ENCODE results near the gene EXOSC10.

The EXOSC10 gene

DNA sequence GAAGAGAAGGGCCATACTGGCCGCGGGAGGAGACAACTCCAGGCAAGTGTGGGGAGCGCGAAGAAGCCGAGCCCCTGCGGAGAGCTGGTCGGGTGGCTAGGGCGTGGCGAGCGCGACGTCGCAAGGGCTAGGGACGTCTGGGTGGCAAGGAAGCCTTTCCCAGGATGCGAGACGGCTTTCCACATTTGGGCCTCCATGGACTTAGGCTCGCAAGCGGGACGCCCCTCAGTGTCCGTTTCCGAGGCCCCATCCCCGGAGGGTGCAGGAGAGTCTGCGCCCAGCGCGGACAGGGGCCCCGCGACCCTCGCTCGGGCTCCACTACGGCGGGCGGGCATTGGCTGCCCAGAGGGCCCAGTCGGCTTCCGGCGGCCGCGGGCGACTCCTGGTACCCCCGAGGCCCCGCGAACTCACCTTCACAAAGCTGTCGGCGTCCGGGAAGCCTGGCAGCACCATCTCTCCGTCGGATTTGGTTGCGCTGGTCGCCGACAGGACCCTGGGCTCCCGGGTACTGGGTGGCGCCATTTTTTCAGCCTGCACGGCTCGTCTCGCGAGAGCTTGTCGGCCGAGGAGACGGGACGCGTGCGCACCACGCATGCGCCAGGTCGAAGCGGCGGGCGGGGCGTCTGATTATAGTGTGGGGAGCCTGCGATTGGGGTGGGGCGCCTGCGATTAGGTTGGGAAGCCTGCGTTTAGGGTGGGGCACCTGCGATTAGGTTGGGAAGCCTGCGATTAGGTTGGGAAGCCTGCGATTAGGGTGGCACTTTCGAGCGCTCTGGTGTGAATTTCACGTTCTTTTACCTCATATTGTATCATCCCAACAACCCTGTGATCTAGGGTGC is at the start of gene EXOSC10:
Gene EXOSC10 (minus strand): TSS at position 560 of the 839 bp plus-strand sequence. CDS start 38 bp downstream, at position 522.
- Mint-ChIP-seq H3K27ac (peak within 1 kb of the TSS; percentile 95), H3K4me1 (ENCODE audit: low read depth) (peaks cover 16% of the 10 kb centered on the region), H3K36me3 (ENCODE audit: low read depth) (peaks cover 4% of the 10 kb centered on the region), H3K27me3 (ENCODE audit: low read depth) (no peaks in the 10 kb centered on the region), H3K9me3 (no peaks in the 10 kb centered on the region), H3K4me3 (peak within 1 kb of the TSS; percentile 97)

- Mint-ChIP-seq H3K27ac (no peak overlapping the region), H3K36me3 (ENCODE audit: low read depth) (peaks cover 40% of the 10 kb centered on the region), H3K9me3 (no peaks in the 10 kb centered on the region), H3K27me3 (ENCODE audit: low read depth) (no peaks in the 10 kb centered on the region), H3K4me3 (no peak overlapping the region), H3K4me1 (ENCODE audit: low read depth) (no peaks in the 10 kb centered on the region)
These were observed 47.6 kb upstream of the EXOSC10 start for GRCh38 chr1:11147197-11147770.

- Mint-ChIP-seq H3K9me3 (no peaks in the 10 kb centered on the region), H3K4me1 (ENCODE audit: low read depth) (no peaks in the 10 kb centered on the region), H3K4me3 (no peak overlapping the region), H3K27ac (no peak overlapping the region), H3K36me3 (ENCODE audit: low read depth) (peaks cover 40% of the 10 kb centered on the region), H3K27me3 (ENCODE audit: low read depth) (no peaks in the 10 kb centered on the region)
These were observed 46.1 kb upstream of the EXOSC10 start for GRCh38 chr1:11145741-11146140.

DNA sequence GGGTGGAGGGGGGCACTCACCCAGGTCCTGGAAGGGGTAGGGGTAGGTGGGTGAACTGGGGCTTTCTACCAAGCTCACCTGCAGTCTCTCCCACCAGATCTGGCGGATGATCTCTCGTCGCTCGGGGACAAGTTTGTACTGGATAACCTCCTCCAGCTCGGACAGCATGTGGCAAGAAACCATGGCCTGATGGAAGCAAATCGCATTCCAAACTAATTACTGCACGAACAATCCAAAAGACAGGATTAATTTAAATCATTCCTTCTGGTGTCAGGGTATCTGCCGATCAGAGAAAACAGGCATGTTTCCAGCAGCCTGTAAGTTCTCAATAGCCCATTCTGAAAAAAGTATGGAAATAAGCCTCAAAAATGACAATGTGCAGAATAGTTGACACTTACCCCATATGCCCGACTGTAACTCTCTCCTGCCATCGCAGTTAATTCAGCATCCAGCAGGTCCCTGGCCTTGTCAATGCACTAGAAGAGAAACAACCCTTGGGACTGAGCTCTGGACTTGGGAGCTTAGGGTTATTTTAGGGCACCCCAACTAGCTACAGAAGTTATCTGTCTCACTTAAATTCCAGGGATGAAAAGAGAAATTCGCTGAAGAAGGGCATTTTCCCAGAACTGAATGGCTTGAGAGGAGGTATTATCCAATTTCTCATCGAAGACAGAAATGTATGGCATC is 45.0 kb upstream of the EXOSC10 start:
- no peaks in the 10 kb centered on the region for H3K4me1 Mint-ChIP-seq (ENCODE audit: low read depth)

GRCh38 chr1:11143907-11144306 is 44.2 kb upstream of the EXOSC10 start:
- peak overlapping the region; percentile 52 for H3K27ac Mint-ChIP-seq

More for the DNA sequence above, 45.0 kb upstream of the EXOSC10 start:
- Mint-ChIP-seq H3K36me3 (ENCODE audit: low read depth) (peaks cover 35% of the 10 kb centered on the region), H3K27ac (no peak overlapping the region), H3K27me3 (ENCODE audit: low read depth) (no peaks in the 10 kb centered on the region), H3K4me3 (no peak overlapping the region), H3K9me3 (no peaks in the 10 kb centered on the region)

DNA sequence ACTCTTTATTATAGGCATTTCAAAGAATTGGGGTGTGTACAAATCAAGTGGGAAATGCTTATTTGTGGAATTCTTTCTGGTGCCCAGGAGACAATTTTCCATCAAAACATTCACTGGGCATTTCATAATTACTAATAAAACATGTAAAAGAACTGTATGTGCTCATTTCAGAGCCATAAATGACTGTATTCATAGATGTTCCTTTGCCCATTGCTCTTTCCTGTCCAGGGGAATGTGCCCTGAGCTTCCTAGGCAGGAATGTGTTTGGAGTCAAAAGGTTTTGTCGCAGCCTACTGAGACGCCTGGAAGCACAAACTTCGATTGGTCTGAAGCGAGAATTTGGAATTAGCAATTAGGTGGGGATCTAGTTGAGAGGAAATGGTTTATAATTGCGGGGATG is 43.7 kb upstream of the EXOSC10 start:
- no peak overlapping the region for H3K27ac Mint-ChIP-seq
- H3K4me3 Mint-ChIP-seq, result no peak overlapping the region
- H3K4me1 Mint-ChIP-seq (ENCODE audit: low read depth), result peaks cover 3% of the 10 kb centered on the region
- H3K27me3 Mint-ChIP-seq (ENCODE audit: low read depth), result no peaks in the 10 kb centered on the region
- H3K36me3 Mint-ChIP-seq (ENCODE audit: low read depth), result peaks cover 40% of the 10 kb centered on the region
- no peaks in the 10 kb centered on the region for H3K9me3 Mint-ChIP-seq

More at GRCh38 chr1:11143907-11144306, 44.2 kb upstream of the EXOSC10 start:
- Mint-ChIP-seq H3K27me3 (ENCODE audit: low read depth) (no peaks in the 10 kb centered on the region), H3K36me3 (ENCODE audit: low read depth) (peaks cover 37% of the 10 kb centered on the region), H3K4me1 (ENCODE audit: low read depth) (peaks cover 2% of the 10 kb centered on the region), H3K9me3 (no peaks in the 10 kb centered on the region), H3K4me3 (no peak overlapping the region)

GRCh38 chr1:11142618-11143391 is 43.1 kb upstream of the EXOSC10 start:
- H3K9me3 Mint-ChIP-seq, result no peaks in the 10 kb centered on the region
- H3K27ac Mint-ChIP-seq, result no peak overlapping the region
- H3K4me1 Mint-ChIP-seq (ENCODE audit: low read depth), result peaks cover 3% of the 10 kb centered on the region
- no peak overlapping the region for H3K4me3 Mint-ChIP-seq
- H3K27me3 Mint-ChIP-seq (ENCODE audit: low read depth), result no peaks in the 10 kb centered on the region
- H3K36me3 Mint-ChIP-seq (ENCODE audit: low read depth), result peaks cover 39% of the 10 kb centered on the region

GRCh38 chr1:11138952-11139351 is 39.3 kb upstream of the EXOSC10 start:
- peaks cover 3% of the 10 kb centered on the region for H3K4me1 Mint-ChIP-seq (ENCODE audit: low read depth)
- no peaks in the 10 kb centered on the region for H3K9me3 Mint-ChIP-seq
- no peak overlapping the region for H3K27ac Mint-ChIP-seq
- H3K27me3 Mint-ChIP-seq (ENCODE audit: low read depth), result no peaks in the 10 kb centered on the region
- peaks cover 28% of the 10 kb centered on the region for H3K36me3 Mint-ChIP-seq (ENCODE audit: low read depth)
- no peak overlapping the region for H3K4me3 Mint-ChIP-seq

DNA sequence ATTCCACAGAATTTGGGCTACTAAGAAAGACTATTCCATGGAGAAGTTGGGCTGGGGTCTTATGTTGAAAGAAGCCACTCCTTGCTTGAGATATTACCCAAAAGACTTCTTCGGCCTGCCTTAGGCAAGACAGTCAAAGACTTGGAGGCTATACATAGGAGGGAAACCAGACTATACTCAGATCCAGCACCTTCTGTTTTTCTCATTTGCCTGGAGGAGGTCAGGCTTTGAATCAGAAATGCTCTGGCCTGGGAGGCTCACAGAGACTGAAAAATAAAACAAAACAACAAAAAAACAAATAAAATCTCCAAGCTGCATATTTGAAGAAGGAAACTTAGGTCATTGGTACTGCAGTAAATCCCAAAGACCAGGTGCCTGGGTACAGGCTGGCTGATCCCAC is 38.4 kb upstream of the EXOSC10 start:
- H3K4me1 Mint-ChIP-seq (ENCODE audit: low read depth), result peaks cover 3% of the 10 kb centered on the region
- H3K36me3 Mint-ChIP-seq (ENCODE audit: low read depth), result peaks cover 20% of the 10 kb centered on the region
- no peaks in the 10 kb centered on the region for H3K9me3 Mint-ChIP-seq
- no peak overlapping the region for H3K27ac Mint-ChIP-seq
- no peaks in the 10 kb centered on the region for H3K27me3 Mint-ChIP-seq (ENCODE audit: low read depth)
- H3K4me3 Mint-ChIP-seq, result no peak overlapping the region

DNA sequence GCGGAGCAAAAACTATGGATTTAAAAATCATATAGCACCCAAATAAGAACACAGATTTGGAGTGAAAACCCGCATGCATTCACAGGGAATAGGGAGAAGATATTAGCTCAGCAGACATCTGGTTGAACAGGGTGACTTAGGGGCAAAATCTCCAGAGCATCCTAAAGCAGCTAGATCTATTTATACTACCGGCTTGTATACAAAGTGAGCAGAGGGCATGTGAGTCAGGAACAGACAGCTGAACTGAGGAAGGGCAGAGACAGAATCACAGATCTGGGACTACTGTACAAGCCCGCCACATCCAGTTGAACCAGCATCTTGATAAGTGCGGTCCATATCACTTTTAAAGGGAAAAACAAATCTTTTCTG is 35.2 kb upstream of the EXOSC10 start:
- H3K4me1 Mint-ChIP-seq (ENCODE audit: low read depth), result peaks cover 3% of the 10 kb centered on the region
- H3K36me3 Mint-ChIP-seq (ENCODE audit: low read depth), result peaks cover 23% of the 10 kb centered on the region
- H3K4me3 Mint-ChIP-seq, result no peak overlapping the region
- H3K27ac Mint-ChIP-seq, result no peak overlapping the region
- no peaks in the 10 kb centered on the region for H3K27me3 Mint-ChIP-seq (ENCODE audit: low read depth)
- no peaks in the 10 kb centered on the region for H3K9me3 Mint-ChIP-seq

DNA sequence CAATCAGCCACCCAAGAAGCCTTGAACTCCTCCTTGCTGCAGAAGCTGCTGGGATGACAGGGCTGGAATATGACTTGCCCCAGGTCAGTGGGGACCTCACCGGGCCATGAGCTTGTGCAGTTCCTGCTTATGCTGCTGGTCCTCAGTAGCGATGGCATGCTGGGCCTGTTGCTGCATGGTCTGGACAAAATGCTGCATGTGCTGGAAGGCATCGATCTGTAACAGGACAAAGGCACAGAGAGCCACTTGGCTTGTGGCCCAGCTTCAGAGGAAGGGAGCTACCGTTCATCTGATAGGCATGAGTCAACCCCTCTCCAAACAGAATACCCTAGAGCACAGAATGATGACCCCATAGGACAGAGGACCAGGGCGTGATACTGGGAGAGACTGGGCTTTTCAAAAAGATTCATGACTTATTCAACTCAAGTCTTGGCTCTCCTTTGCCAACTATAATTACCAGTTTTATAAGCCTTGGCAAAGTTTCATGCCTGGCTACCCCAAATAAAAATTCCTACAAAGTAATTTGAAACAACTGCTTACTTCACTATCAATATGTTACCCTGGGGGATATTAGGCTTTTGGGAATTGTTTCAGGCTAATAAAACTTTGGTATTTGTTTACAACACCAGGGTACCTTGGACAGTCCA is 34.7 kb upstream of the EXOSC10 start:
- Mint-ChIP-seq H3K36me3 (ENCODE audit: low read depth) (peaks cover 27% of the 10 kb centered on the region), H3K27ac (no peak overlapping the region), H3K9me3 (no peaks in the 10 kb centered on the region), H3K4me3 (no peak overlapping the region), H3K27me3 (ENCODE audit: low read depth) (no peaks in the 10 kb centered on the region), H3K4me1 (ENCODE audit: low read depth) (peaks cover 3% of the 10 kb centered on the region)

DNA sequence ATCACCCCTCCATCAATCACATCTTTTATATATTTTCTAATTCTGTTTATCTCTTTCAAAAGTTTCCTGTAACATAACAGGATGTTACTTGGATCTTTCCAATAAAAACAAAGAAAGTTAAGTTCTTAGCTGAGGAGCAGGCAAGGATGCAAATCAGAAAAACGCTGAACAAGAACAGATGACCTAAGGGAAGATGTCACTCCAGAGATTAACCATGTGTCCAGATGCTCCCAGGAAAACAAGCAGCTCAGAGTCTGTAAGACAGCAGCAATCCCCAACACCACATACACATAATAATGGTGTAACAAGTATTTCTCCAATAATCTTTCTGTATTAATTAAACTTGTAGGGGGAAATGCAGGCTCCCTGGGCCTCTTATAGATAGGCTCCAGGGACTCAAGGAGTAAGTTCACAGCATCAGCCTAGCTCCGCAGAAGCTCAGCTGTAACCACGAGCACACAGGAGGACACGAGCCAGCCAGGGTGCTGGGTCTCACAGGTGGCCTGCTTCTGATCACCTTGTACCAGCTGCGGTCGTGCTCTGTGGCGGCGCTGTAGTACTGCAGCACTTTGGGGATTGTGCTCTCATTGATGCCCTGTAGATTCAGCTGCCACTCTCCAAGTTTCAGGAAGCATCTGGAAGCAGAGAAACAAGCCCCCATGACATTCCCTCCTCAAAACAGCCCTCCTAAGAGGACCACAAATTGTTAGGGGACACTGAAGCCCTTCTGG is 33.1 kb upstream of the EXOSC10 start:
- no peaks in the 10 kb centered on the region for H3K27me3 Mint-ChIP-seq (ENCODE audit: low read depth)
- H3K36me3 Mint-ChIP-seq (ENCODE audit: low read depth), result peaks cover 20% of the 10 kb centered on the region
- no peak overlapping the region for H3K27ac Mint-ChIP-seq
- no peaks in the 10 kb centered on the region for H3K4me1 Mint-ChIP-seq (ENCODE audit: low read depth)
- no peaks in the 10 kb centered on the region for H3K9me3 Mint-ChIP-seq
- H3K4me3 Mint-ChIP-seq, result no peak overlapping the region

GRCh38 chr1:11131816-11132215 is 32.1 kb upstream of the EXOSC10 start:
- peaks cover 23% of the 10 kb centered on the region for H3K36me3 Mint-ChIP-seq (ENCODE audit: low read depth)
- no peaks in the 10 kb centered on the region for H3K9me3 Mint-ChIP-seq
- no peak overlapping the region for H3K27ac Mint-ChIP-seq
- no peaks in the 10 kb centered on the region for H3K4me1 Mint-ChIP-seq (ENCODE audit: low read depth)
- H3K4me3 Mint-ChIP-seq, result no peak overlapping the region
- no peaks in the 10 kb centered on the region for H3K27me3 Mint-ChIP-seq (ENCODE audit: low read depth)
